Measurements from ENCODE around the gene F2R.
"Not testable (repeated sequence)": the region's sequence is repeated elsewhere in the genome, so short reads cannot be mapped to it uniquely, and the experiment has no call there.

F2R gene

GRCh38 chr5:76761118-76761517 is 45.2 kb downstream of the F2R start:
- not testable (repeated sequence) for DNase-seq

- DNase-seq, result peak; percentile 5
Observed at GRCh38 chr5:76762484-76762883, 46.6 kb downstream of the F2R start.

GRCh38 chr5:76763136-76763535 is 47.2 kb downstream of the F2R start:
- DNase-seq, result peak; percentile 49

GRCh38 chr5:76764374-76764773 is 48.4 kb downstream of the F2R start:
- DNase-seq, result no peak

GRCh38 chr5:76765249-76765648 is 49.3 kb downstream of the F2R start:
- DNase-seq, result no peak

- DNase-seq, result no peak
Observed at GRCh38 chr5:76766746-76767145, 50.8 kb downstream of the F2R start.

- not testable (repeated sequence) for DNase-seq
Observed at GRCh38 chr5:76771041-76771440, 55.1 kb downstream of the F2R start.

- no peak for DNase-seq
Observed at GRCh38 chr5:76771705-76772405, 55.9 kb downstream of the F2R start.

- no peak for DNase-seq
Observed at GRCh38 chr5:76775921-76776320, 60.0 kb downstream of the F2R start.

- no peak for DNase-seq
Observed at GRCh38 chr5:76776391-76776790, 60.5 kb downstream of the F2R start.

GRCh38 chr5:76780616-76781015 is 64.7 kb downstream of the F2R start:
- not testable (repeated sequence) for DNase-seq

GRCh38 chr5:76781775-76782174 is 65.8 kb downstream of the F2R start:
- DNase-seq, result no peak

- no peak for DNase-seq
Observed at GRCh38 chr5:76782444-76782843, 66.5 kb downstream of the F2R start.

All from activated CD8-positive, alpha-beta memory T cell treated with anti-CD3 and anti-CD28 coated beads for 24 hours (primary cell).